Urinary bladder (tissue), 4 donors: ENCODE results near the gene LIN54. TPM values are rescaled to one million over a fixed set of nuclear protein-coding genes. Genes with fewer than 3 reads are reported as not detected.
"Not testable (repeated sequence)": the region's sequence is repeated elsewhere in the genome, so short reads cannot be mapped to it uniquely, and the experiment has no call there.

Experiments used
- DNase-seq: peaks from one replicate; pipeline ENCODE4 v3.0.0-alpha.2; 2015; ENCODE audit errors: extremely low spot score
- H3K27ac ChIP-seq: one replicate; pipeline ENCODE4 v1.5.1; 2013; ENCODE audit warnings: low read depth, mild to moderate bottlenecking, moderate library complexity
- H3K36me3 ChIP-seq: one replicate; pipeline ENCODE4 v1.6.1; 2013; ENCODE audit warnings: mild to moderate bottlenecking, moderate library complexity; ENCODE audit not compliant: insufficient read depth
- H3K4me1 ChIP-seq: one replicate; pipeline ENCODE4 v1.6.1; 2013; ENCODE audit warnings: mild to moderate bottlenecking, moderate library complexity; ENCODE audit not compliant: insufficient read depth
- H3K4me3 ChIP-seq: one replicate; pipeline ENCODE4 v1.5.1; 2013; ENCODE audit warnings: low read depth, low read length
- WGBS: extraction: QIAGEN DNeasy Blood & Tissue Kit; methylation state at CpG from one replicate; pipeline ENCODE4 v1.1.7; 2013; 5-methylcytosine and 5-hydroxymethylcytosine counted together
- polyA plus RNA-seq: library from polyadenylated mRNA; stranded (reverse); fragments of 200-250 nt; gene quantifications from one replicate; pipeline ENCODE4 v1.2.3, GENCODE V29; 2013
- total RNA-seq: library from RNA; depleted of rRNA; stranded (reverse); fragments of >200 nt; gene quantifications from one replicate; pipeline ENCODE4 v1.2.3, GENCODE V29; 2014
- donor health status: healthy with polysubstance abuse.
- donor health status: healthy.

LIN54 gene
- total and polyA plus RNA-seq, 2 donors = 5.5 to 21.5 TPM

DNA sequence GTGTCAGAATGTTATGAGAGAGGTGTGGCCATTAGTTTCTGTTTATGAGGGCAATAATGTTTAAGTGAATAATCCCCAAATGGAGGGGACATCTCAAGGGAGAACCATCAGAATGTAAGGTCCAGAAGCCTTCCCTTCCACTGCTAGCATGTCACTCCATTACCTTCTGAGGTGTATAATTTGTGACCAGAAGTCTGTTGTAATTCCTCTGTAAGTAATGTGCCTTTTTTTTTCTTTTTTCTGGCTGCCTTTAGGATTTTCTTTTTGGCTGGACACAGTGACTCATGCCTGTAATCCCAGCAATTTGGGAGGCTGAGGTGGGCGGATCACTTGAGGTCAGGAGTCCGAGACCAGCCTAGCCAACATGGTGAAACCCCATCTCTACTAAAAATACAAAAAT is 13.6 kb upstream of the LIN54 start:
- Histone ChIP-seq H3K4me1 (no peaks in the 10 kb centered on the region), H3K4me3 (no peak overlapping the region), H3K27ac (no peak overlapping the region), H3K36me3 (no peaks in the 10 kb centered on the region)
- no peak for DNase-seq
- WGBS = 81% methylated on average over 2 of the region's 2 CpGs

DNA sequence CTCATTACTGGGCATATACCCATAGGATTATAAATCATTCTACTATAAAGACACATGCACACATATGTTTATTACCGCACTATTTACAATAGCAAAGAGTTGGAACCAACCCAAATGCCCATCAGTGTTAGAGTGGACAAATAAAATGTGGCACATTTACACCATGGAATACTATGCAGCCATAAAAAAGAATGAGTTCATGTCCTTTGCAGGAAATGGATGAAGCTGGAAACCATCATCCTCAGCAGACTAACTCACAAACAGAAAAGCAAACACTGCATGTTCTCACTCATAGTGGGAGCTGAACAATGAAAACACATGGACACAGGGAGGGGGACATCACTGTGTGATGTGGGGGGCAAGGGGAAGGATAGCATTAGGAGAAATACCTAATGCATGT is 13.0 kb upstream of the LIN54 start:
- H3K36me3 ChIP-seq, H3K4me1 ChIP-seq, H3K4me3 ChIP-seq, H3K27ac ChIP-seq, DNase-seq: not testable (repeated sequence)
- 95% methylated on average over 1 of the region's 1 CpG for whole genome bisulfite sequencing

DNA sequence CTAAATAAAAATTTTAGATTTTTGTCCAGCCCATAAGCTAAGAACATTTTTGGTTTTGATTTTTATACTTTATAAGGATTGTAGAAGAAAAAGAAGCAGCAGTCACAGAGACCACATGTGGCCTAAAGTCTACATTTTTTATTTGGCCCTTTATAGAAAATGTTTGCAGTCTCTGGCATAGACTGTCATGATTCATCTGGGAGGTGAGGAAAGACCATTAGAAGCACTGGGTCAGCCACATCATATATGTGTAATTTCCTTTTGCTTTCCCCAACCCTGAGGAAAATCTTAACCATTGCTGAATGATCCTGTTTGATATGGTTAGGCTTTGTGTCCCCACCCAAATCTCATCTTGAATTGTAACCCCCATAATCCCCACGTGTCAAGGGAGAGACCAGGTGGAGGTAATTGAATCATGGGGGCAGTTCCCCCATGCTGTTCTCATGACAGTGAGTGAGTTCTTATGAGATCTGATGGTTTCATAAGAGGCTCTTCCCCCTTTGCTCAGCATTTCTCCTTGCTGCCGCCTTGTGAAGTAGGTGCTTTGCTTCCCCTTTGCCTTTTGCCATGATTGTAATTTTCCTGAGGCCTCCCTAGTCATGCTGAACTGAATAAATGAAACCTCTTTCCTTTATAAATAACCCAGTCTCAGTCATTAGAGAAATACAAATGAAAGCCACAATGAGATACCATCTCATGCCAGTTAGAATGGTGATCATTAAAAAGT is 12.3 kb upstream of the LIN54 start:
- no peaks in the 10 kb centered on the region for H3K36me3 ChIP-seq
- WGBS = 75% methylated on average over 2 of the region's 2 CpGs
- H3K27ac ChIP-seq = no peak overlapping the region
- no peak overlapping the region for H3K4me3 ChIP-seq
- H3K4me1 ChIP-seq = no peaks in the 10 kb centered on the region
- no peak for DNase-seq

DNA sequence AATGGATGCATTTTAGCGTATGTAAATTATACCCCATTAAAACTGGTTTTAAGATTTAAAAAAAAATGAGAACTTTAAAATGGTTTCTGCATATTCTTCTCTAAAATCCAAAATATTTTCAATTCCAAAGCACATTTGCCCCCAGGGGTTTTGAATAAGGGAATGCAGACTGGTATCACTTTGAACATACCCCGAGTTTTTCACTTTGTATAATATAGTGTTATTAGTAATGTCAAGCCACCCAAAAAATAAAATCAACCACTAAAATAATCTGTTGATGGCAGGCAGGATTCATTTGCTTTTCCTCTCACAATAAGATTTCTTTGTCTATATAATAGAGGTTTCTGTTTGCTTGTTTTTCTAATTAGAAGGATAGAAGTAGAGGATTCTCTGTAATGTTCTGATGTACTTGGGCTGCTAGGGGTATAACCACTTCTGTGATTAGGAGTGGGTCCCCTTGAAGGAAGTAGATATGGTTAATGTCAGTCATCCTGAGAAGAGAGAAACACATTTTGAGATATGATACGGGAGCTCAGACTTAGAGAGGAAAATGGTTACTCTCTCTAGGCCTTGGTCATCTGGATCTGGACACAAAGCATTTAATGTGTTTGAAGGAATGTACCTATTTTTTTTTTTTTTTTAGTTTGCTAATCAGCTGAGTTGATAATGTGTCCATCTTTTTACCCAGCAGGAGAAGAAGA is 9.3 kb upstream of the LIN54 start:
- Histone ChIP-seq H3K36me3 (no peaks in the 10 kb centered on the region), H3K4me3 (no peak overlapping the region), H3K27ac (no peak overlapping the region), H3K4me1 (no peaks in the 10 kb centered on the region)
- no peak for DNase-seq
- 77% methylated on average over 3 of the region's 3 CpGs for WGBS

DNA sequence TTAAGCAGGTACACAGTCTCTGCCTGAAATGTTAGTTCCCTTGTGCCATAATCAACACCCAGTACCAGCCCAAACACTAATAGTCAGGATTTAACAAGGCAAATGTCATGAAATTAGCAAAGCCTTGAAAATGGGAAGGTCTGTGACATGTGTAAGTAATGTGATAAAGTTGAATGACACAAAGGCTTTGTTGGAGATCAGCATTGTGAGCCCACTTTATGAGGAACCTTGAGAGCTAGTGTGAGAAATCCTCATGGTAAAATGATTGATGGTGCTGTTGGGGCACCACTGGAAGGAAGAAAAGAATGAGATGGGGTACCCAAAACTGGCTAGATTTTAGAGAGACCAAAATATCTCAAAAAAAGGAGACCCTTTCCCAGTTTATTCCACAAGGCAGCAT is 3.3 kb upstream of the LIN54 start:
- no peaks in the 10 kb centered on the region for H3K36me3 ChIP-seq
- H3K4me3 ChIP-seq = peak overlapping the region; percentile 82
- DNase-seq = no peak
- no peaks in the 10 kb centered on the region for H3K4me1 ChIP-seq
- no peak overlapping the region for H3K27ac ChIP-seq

DNA sequence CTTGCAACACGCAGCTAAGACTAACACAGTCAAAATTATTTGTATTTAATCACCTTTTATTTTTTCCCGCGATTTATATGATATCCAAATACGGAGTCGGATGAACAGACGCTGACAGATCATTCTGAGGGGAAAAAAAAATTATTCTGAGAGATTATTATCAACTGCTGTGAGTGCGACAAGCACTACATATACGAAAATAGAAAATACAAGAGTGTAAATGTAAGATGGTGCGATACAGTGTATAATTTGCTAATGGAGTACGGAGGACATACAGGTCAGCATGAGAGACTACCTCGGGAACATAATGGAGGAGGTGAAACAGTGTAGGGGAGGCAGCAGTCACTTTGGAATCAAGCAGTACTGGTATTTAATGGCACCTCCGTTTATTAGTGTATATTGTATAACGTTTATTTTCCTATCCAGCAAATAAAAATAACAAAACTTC is 2.8 kb upstream of the LIN54 start:
- Histone ChIP-seq H3K27ac (no peak overlapping the region), H3K36me3 (no peaks in the 10 kb centered on the region), H3K4me1 (no peaks in the 10 kb centered on the region), H3K4me3 (peak overlapping the region; percentile 82)
- DNase-seq = no peak
- WGBS = 4% methylated on average over 13 of the region's 13 CpGs

DNA sequence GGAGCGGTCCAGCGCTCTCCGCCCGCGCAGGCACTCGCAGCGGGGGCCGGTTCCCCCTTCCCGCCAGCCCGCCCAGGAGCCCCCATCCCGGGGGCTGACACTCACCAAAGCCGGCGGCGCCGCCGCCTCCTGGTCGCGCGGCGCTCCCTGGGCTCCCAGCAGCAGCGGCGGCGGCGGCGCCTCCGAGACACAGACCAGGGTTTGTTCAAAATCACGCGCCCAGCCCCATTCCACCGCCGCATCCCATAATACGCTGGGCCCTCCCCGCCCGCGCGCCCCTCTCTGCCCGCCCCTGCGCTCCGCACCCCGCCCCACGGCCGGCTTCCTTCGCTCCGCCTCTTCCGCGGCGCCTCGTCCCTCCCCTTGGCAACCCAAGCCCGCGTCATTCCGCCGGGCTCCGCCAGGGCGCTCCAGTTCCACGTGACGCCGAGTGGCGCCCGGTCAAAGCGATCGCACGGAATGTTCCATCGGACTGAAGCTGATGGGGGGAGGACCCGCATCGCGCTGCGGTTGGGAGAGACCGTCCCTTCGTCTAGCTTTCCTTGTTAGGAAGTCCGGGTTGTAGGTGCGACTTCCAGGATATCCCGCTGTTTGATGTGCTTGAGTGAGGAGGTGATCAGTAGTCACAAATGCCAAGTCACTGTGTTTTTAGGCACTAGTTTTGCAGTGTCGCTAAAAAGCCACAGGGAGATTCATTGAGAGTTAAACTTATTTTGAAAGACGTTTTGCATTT is 2.2 kb upstream of the LIN54 start:
- H3K36me3 ChIP-seq = no peaks in the 10 kb centered on the region
- H3K27ac ChIP-seq = peak overlapping the region; percentile 77
- H3K4me1 ChIP-seq = no peaks in the 10 kb centered on the region
- WGBS = under 1% methylated on average over 73 of the region's 73 CpGs
- peak overlapping the region; percentile 82 for H3K4me3 ChIP-seq
- DNase-seq = peak; percentile 94

DNA sequence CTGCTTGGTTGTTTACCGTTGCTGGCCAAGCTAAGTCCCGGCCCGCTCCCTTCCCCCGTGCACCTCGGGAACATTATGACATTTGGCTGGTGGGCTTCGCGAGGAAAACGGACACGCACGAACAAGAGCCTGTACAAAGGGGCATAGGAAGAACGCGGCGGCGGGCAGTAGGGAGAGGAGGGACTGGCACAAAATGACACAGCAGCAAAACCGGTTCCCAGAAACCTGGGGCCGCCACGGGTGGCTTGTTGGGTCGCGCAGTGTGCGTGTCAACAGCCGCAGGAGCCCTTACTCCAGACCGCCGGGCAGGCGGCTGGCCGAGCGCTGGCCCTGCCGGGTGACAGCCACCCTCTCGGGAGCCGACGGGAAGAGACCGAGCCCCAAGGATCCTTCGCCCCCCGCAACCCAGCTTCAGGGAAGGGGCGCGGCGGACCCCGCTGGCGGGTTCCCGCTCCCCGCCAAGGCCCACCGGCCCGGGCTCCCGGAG is 1.6 kb upstream of the LIN54 start:
- peak overlapping the region; percentile 77 for H3K27ac ChIP-seq
- no peaks in the 10 kb centered on the region for H3K4me1 ChIP-seq
- H3K36me3 ChIP-seq = no peaks in the 10 kb centered on the region
- DNase-seq = no peak
- WGBS = under 1% methylated on average over 43 of the region's 43 CpGs
- peak overlapping the region; percentile 82 for H3K4me3 ChIP-seq

DNA sequence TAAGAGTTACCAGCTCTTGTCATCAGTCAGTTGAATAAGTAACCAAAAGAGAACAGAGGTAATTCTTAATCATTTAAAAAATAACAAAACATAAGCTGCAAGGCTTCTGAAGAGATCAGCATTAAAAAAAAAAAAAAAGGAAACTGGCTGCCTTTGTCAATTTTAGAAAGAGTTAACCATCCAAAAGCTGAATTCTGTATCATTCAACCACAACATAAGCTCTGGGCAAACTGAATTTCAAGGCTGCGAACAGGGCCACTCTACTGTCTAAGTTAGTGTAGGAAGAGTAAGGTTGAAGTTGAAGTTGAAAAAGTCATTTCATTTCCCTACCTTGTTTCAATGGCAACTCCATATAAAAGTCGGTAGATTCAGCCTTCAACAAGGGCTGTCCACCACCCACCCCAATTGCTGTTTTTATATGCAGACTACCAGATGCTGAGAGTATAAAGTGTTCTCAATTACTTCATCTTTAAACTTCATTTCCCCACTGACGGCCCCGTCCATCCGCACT is 1.1 kb upstream of the LIN54 start:
- Histone ChIP-seq H3K4me3 (peak overlapping the region; percentile 82), H3K4me1 (no peaks in the 10 kb centered on the region), H3K27ac (peak overlapping the region; percentile 77), H3K36me3 (no peaks in the 10 kb centered on the region)
- 2% methylated on average over 5 of the region's 5 CpGs for WGBS
- no peak for DNase-seq

DNA sequence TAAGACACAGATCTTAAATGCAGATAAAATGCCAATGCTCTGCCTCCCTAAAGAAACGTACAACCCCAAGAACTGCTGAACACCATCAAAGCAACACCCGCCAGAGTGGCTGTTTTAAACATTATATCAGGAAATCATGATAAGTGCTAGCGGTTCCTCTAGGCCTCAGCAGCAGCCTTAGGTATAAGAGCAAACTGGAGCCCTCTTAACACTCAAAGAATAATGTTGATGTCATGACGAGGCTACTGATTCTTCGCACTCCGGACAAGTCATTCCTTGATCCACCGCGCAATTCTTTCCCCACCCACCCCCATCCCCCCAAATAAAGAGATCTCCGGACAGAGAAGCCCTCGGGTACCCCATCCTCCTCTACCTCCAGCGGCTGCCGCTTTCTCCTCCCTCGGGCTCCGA is 507 bp downstream of the LIN54 start:
- Histone ChIP-seq H3K27ac (peak overlapping the region; percentile 92), H3K36me3 (no peaks in the 10 kb centered on the region), H3K4me3 (peak overlapping the region; percentile 76), H3K4me1 (no peaks in the 10 kb centered on the region)
- under 1% methylated on average over 14 of the region's 14 CpGs for WGBS
- no peak for DNase-seq

DNA sequence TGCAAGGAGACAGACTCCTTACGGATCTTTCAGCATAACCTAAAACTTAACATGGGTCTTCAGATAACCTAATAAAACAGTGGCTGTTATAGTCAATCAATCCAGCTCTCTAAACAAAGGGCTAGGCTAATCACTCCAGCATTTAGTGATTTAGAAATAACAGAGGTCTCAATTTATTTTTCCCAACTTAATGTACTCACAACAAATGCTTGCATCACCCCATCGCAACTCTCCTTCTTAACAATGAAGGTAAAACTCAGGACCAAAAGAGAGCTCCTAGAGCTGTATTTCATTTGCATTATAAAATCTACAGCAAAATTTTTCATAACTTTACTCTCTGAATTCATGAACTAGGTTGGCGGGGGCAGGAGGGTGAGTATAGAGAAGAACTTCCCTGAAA is 1.1 kb downstream of the LIN54 start:
- no peaks in the 10 kb centered on the region for H3K36me3 ChIP-seq
- no peak overlapping the region for H3K27ac ChIP-seq
- no peak for DNase-seq
- no peaks in the 10 kb centered on the region for H3K4me1 ChIP-seq
- WGBS = 61% methylated on average over 3 of the region's 3 CpGs
- H3K4me3 ChIP-seq = peak overlapping the region; percentile 76

DNA sequence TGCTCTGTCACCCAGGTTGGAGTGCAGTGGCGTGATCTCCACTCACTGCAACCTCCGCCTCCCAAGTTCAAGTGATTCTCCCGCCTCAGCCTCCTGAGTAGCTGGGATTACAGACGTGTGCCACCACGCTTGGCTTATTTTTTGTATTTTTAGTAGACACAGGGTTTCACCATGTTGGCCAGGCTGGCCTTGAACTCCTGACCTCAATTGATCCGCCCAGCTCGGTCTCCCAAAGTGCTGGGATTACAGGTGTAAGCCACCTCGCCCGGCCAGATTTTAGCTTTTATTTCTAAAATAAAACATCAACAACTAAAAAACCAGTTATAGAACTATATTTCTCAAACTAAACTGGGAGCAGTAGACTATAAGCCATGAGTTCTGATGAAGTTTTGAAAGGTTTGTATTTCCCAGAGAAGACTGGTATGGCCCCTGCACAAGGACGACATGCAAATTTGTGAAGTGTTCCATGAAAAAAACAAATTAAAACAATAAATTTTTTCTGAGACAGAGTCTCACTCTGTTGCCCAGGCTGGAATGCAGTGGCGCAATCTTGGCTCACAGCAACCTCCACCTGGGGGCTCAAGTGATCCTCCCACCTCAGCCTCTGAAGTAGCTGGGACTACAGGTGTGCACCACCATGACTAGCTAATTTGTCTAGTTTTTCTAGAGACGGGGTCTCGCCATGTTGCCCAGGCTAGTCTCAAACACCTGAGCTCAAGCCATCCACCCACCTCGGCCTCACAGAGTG is 7.4 kb downstream of the LIN54 start:
- DNase-seq, H3K27ac ChIP-seq, H3K4me3 ChIP-seq, H3K36me3 ChIP-seq, H3K4me1 ChIP-seq: not testable (repeated sequence)
- WGBS = 91% methylated on average over 14 of the region's 14 CpGs

DNA sequence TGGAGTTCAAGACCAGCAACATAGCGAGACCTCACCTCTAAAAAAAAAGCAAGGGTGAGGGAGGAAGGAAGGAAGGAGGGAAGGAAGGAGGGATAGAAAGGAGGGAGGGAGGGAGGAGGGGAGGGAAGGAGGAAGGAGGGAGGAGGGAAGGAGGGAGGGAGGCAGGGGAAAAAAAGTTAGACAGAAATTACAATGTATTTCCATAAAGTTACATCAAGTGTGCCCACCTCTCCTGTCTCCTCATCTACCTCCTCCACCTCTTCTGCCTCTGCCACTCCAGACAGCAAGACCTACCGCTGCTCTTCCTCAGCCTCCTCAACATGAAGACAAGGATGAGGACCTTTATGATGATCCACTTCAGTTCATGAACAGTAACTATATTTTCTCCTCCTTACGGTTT is 8.3 kb downstream of the LIN54 start:
- DNase-seq = no peak
- Histone ChIP-seq H3K4me3 (no peak overlapping the region), H3K4me1 (no peaks in the 10 kb centered on the region), H3K36me3 (no peaks in the 10 kb centered on the region), H3K27ac (no peak overlapping the region)
- WGBS = 91% methylated on average over 3 of the region's 3 CpGs
